ENCODE data around the gene SPAG16. TPM values are rescaled to one million over a fixed set of nuclear protein-coding genes. Genes with fewer than 3 reads are reported as not detected.

Gene SPAG16
- total and polyA plus RNA-seq, 3 experiments from 2014 or later, result 7.7 to 15.3 (median 8.2) TPM

DNA sequence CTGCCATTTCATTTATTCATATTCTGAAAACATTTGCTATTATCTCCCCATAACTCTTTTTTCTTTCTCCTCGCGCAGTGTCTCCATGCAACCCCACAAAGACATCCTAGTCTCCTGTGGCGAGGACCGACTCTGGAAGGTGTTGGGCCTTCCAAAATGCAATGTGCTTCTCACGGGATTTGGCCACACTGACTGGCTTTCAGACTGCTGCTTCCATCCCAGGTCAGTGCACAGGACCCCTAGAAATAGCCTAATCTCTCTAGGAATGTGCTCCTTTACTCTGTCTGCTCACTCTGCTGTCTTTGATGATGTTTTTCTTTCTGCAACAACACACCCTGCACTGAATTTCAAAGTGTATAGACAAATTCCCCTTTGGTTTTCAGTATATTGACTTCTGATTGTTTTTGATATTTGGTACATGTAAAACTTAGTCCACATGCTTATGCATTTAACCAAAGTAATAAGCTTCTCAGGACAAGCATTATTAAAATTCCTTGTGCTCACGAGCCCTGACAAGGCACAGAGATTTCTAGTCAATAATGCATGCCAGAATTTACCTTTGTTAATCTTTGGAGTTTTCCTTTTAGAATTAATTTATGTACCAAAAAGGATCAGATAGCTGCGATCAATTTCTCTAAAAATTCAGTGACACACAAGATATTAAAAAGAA is 578.3 kb downstream of the SPAG16 start:
- Histone ChIP-seq H3K27ac (ENCODE audit: low read depth, low read length) (no peak overlapping the region), H3K27me3 (ENCODE audit: insufficient read depth, low read length, poor library complexity, severe bottlenecking) (no peaks in the 10 kb centered on the region), H3K9me3 (ENCODE audit: low read length) (no peaks in the 10 kb centered on the region), H3K4me1 (ENCODE audit: insufficient read depth, low read length) (no peaks in the 10 kb centered on the region), H3K36me3 (ENCODE audit: insufficient read depth, low read length) (no peaks in the 10 kb centered on the region), H3K4me3 (ENCODE audit: low read length) (no peak overlapping the region)
- Mint-ChIP-seq H3K27me3 (no peaks in the 10 kb centered on the region), H3K9me3 (peaks cover 0 to 12% (median 0%) of the 10 kb centered on the region in 5 donors), H3K27ac (no peak overlapping the region), H3K4me3 (no peak overlapping the region), H3K4me1 (no peaks in the 10 kb centered on the region), H3K36me3 (no peaks in the 10 kb centered on the region)
- POLR2A ChIA-PET, result no interaction called here
- CTCF ChIA-PET, result no interaction called here
- no peak for DNase-seq

DNA sequence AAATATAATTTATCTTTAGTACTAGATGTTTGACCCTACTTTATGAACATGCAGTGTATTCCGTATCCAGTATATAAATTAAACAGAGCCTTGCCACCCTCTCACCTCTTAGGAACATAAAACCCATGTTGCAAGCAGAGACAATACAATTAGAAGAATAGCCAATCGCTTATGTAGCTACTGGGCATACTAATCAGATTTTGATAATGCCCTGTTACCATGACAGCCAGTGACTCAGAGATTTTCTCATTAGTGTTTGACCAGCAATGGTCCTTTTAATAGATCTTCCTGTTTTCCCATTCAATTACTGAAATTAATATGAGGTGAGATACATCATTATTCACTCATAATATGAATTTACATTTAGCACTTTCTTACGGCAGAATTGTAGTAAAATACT is 579.3 kb downstream of the SPAG16 start:
- Mint-ChIP-seq H3K4me3 (no peak overlapping the region), H3K27ac (no peak overlapping the region), H3K9me3 (peaks cover 0 to 9% (median 0%) of the 10 kb centered on the region in 5 donors), H3K36me3 (no peaks in the 10 kb centered on the region), H3K4me1 (no peaks in the 10 kb centered on the region), H3K27me3 (no peaks in the 10 kb centered on the region)
- ChIA-PET CTCF (no interaction called here), POLR2A (no interaction called here)
- H3K27me3 ChIP-seq (ENCODE audit: insufficient read depth, low read length, poor library complexity, severe bottlenecking), result no peaks in the 10 kb centered on the region
- no peaks in the 10 kb centered on the region for H3K9me3 ChIP-seq (ENCODE audit: low read length)
- no peak overlapping the region for H3K4me3 ChIP-seq (ENCODE audit: low read length)
- DNase-seq, result no peak
- H3K27ac ChIP-seq (ENCODE audit: low read depth, low read length), result no peak overlapping the region
- no peaks in the 10 kb centered on the region for H3K36me3 ChIP-seq (ENCODE audit: insufficient read depth, low read length)
- H3K4me1 ChIP-seq (ENCODE audit: insufficient read depth, low read length), result no peaks in the 10 kb centered on the region

DNA sequence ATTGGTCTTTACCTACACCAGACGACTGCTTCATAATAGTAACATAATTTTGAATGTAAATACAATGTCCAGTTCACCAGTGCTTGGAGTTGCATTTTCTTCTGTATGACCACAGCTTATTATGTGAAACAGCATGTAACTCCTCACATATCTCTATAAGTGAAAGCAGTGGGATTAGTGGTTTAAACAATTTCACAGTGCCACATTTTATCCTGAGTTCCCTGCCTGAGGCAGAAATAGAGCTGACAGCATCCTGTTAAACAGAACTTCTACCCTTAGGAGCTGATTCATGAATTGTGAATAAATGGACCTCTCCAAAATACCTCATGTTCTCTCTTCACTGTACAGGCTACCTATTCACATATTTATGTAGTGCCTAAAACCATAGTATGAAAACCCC is 584.3 kb downstream of the SPAG16 start:
- H3K27me3 Mint-ChIP-seq, result no peaks in the 10 kb centered on the region
- H3K27ac Mint-ChIP-seq, result no peak overlapping the region
- no peak overlapping the region for H3K4me3 Mint-ChIP-seq
- no peaks in the 10 kb centered on the region for H3K27me3 ChIP-seq (ENCODE audit: insufficient read depth, low read length, poor library complexity, severe bottlenecking)
- no peak overlapping the region for H3K27ac ChIP-seq (ENCODE audit: low read depth, low read length)
- POLR2A ChIA-PET, result no interaction called here
- H3K4me1 Mint-ChIP-seq, result no peaks in the 10 kb centered on the region
- no peak for DNase-seq
- H3K9me3 Mint-ChIP-seq, result peaks cover 0 to 9% (median 0%) of the 10 kb centered on the region in 5 donors
- H3K36me3 Mint-ChIP-seq, result no peaks in the 10 kb centered on the region
- H3K4me3 ChIP-seq (ENCODE audit: low read length), result no peak overlapping the region
- H3K36me3 ChIP-seq (ENCODE audit: insufficient read depth, low read length), result no peaks in the 10 kb centered on the region
- H3K9me3 ChIP-seq (ENCODE audit: low read length), result no peaks in the 10 kb centered on the region
- CTCF ChIA-PET, result no interaction called here
- H3K4me1 ChIP-seq (ENCODE audit: insufficient read depth, low read length), result no peaks in the 10 kb centered on the region

DNA sequence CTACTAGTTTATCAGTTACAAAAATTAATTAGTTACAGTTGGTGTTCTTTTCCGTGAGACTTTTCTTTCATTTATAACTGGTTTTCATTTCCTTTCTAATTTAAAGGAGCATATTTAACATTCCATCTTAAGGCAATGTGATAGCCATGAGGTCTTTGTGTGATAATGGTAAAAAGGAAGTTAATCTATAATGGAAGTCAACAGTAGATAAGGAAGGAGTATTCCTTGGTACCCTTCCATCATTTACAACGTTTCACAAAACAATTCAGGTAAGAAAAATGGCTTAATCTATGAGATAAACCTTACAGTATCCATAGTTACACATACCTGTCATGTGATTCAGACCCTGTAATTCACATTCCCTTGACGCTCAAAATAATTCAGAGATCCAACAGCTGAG is 601.2 kb downstream of the SPAG16 start:
- H3K4me3 ChIP-seq (ENCODE audit: low read length), result no peak overlapping the region
- H3K27me3 Mint-ChIP-seq, result no peaks in the 10 kb centered on the region
- H3K4me1 ChIP-seq (ENCODE audit: insufficient read depth, low read length), result no peaks in the 10 kb centered on the region
- peaks cover 0 to 10% (median 0%) of the 10 kb centered on the region in 5 donors for H3K9me3 Mint-ChIP-seq
- no peaks in the 10 kb centered on the region for H3K27me3 ChIP-seq (ENCODE audit: insufficient read depth, low read length, poor library complexity, severe bottlenecking)
- no peak overlapping the region for H3K27ac Mint-ChIP-seq
- no peak overlapping the region for H3K4me3 Mint-ChIP-seq
- no peaks in the 10 kb centered on the region for H3K4me1 Mint-ChIP-seq
- H3K36me3 ChIP-seq (ENCODE audit: insufficient read depth, low read length), result no peaks in the 10 kb centered on the region
- POLR2A ChIA-PET, result no interaction called here
- CTCF ChIA-PET, result no interaction called here
- H3K36me3 Mint-ChIP-seq, result no peaks in the 10 kb centered on the region
- H3K9me3 ChIP-seq (ENCODE audit: low read length), result no peaks in the 10 kb centered on the region
- DNase-seq, result no peak
- H3K27ac ChIP-seq (ENCODE audit: low read depth, low read length), result no peak overlapping the region

DNA sequence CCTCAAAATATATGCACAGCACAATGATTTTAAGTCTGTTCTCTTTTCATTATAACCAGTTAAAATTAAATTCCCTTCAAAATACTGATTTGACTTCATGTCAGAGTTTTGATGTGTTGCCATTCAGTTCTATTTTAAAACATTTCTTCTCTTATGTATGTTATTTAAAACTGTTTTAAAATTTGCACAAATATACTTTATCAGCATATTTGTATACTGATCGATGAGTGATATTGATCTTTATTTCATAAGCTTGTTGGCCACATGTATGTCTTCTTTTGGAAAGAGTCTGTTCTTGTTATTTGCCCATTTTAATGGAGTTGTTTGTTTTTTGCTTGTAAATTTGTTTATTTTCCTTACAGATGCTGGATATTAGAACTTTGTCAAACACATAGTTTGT is 630.2 kb downstream of the SPAG16 start:
- Mint-ChIP-seq H3K4me3 (no peak overlapping the region), H3K27me3 (no peaks in the 10 kb centered on the region), H3K9me3 (peaks cover 4 to 24% (median 10%) of the 10 kb centered on the region in 5 donors), H3K27ac (no peak overlapping the region), H3K4me1 (no peaks in the 10 kb centered on the region), H3K36me3 (peaks cover 0 to under 1% (median 0%) of the 10 kb centered on the region in 3 donors)
- CTCF ChIA-PET, result no interaction called here
- Histone ChIP-seq H3K9me3 (ENCODE audit: low read length) (no peaks in the 10 kb centered on the region), H3K27me3 (ENCODE audit: insufficient read depth, low read length, poor library complexity, severe bottlenecking) (no peaks in the 10 kb centered on the region), H3K4me3 (ENCODE audit: low read length) (no peak overlapping the region), H3K27ac (ENCODE audit: low read depth, low read length) (no peak overlapping the region), H3K36me3 (ENCODE audit: insufficient read depth, low read length) (no peaks in the 10 kb centered on the region), H3K4me1 (ENCODE audit: insufficient read depth, low read length) (no peaks in the 10 kb centered on the region)
- POLR2A ChIA-PET, result no interaction called here
- no peak for DNase-seq

DNA sequence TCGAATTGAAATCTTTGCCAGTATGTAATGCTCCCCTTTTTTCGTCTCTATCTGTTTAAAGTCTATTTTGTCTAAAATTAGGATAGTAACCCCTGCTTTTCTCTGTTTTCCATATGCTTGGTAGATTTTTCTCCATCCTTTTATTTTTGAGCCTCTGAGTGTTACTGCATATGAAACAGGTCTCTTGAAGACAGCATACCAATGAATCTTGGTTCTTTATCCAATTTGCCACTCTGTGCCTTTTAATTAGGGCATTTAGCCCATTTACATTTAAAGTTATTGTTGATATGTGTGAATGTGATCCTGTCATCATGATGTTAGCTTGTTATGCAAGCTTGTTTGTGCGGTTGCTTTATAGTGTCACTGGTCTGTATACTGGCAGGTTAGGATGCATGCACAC is 635.8 kb downstream of the SPAG16 start:
- Mint-ChIP-seq H3K4me3 (no peak overlapping the region), H3K4me1 (no peaks in the 10 kb centered on the region), H3K36me3 (peaks cover 0 to 2% (median 0%) of the 10 kb centered on the region in 3 donors), H3K27me3 (peaks cover 0 to 1% of the 10 kb centered on the region in 2 donors), H3K9me3 (peaks cover 7 to 31% (median 28%) of the 10 kb centered on the region in 5 donors), H3K27ac (no peak overlapping the region)
- Histone ChIP-seq H3K4me1 (ENCODE audit: insufficient read depth, low read length) (no peaks in the 10 kb centered on the region), H3K4me3 (ENCODE audit: low read length) (no peak overlapping the region), H3K27ac (ENCODE audit: low read depth, low read length) (no peak overlapping the region), H3K27me3 (ENCODE audit: insufficient read depth, low read length, poor library complexity, severe bottlenecking) (no peaks in the 10 kb centered on the region), H3K9me3 (ENCODE audit: low read length) (no peaks in the 10 kb centered on the region), H3K36me3 (ENCODE audit: insufficient read depth, low read length) (no peaks in the 10 kb centered on the region)
- POLR2A ChIA-PET, result no interaction called here
- DNase-seq, result no peak
- CTCF ChIA-PET, result no interaction called here

DNA sequence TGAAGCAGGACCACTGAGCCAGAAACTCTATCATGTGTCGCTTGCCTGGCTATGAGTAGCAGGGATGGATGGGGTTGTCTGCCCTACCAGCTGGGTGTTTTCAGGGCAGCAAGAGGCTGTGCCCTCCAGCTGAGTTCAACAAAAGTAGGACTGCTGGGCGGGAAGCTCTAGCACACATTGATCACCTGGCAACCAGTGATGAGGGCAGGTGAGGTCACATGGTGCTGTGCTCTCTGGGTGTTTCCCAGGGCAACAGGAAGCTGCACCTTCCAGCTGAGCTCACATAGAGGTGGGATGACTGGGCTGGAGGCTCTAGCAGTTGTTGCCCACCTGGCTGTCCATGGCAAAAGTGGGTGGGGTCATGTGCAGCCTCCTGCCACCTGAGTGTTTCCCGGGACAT is 639.3 kb downstream of the SPAG16 start:
- CTCF ChIA-PET, result no interaction called here
- no peaks in the 10 kb centered on the region for H3K4me1 ChIP-seq (ENCODE audit: insufficient read depth, low read length)
- peaks cover 7 to 23% (median 19%) of the 10 kb centered on the region in 5 donors for H3K9me3 Mint-ChIP-seq
- DNase-seq, result no peak
- no peaks in the 10 kb centered on the region for H3K27me3 ChIP-seq (ENCODE audit: insufficient read depth, low read length, poor library complexity, severe bottlenecking)
- no peak overlapping the region for H3K27ac ChIP-seq (ENCODE audit: low read depth, low read length)
- no peak overlapping the region for H3K4me3 Mint-ChIP-seq
- peaks cover 0 to 2% (median 0%) of the 10 kb centered on the region in 3 donors for H3K36me3 Mint-ChIP-seq
- no peak overlapping the region for H3K4me3 ChIP-seq (ENCODE audit: low read length)
- H3K4me1 Mint-ChIP-seq, result no peaks in the 10 kb centered on the region
- peaks cover 0 to 1% of the 10 kb centered on the region in 2 donors for H3K27me3 Mint-ChIP-seq
- H3K9me3 ChIP-seq (ENCODE audit: low read length), result no peaks in the 10 kb centered on the region
- POLR2A ChIA-PET, result no interaction called here
- H3K36me3 ChIP-seq (ENCODE audit: insufficient read depth, low read length), result no peaks in the 10 kb centered on the region
- H3K27ac Mint-ChIP-seq, result peak overlapping the region in 1 of 8 donors; percentile 34

DNA sequence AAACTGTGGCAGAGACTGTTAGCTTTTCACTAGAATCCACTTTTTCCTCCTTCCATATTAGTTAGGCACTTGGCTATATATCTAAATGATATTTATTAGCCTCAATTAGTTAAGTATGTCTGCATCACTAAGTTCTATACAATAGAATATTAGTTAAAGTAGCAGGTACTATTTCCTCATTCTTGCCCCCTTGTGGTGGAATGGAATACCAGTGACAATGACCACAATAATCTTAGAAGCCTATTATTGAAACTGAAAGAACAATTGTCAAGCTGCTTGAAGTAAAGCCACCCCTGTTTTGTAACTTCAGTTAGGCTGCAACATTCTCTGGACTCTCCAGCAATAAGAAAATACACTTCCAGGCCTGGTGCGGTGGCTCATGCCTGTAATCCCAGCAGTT is 650.3 kb downstream of the SPAG16 start:
- H3K27ac ChIP-seq (ENCODE audit: low read depth, low read length), result no peak overlapping the region
- no peak overlapping the region for H3K4me3 ChIP-seq (ENCODE audit: low read length)
- Mint-ChIP-seq H3K27me3 (peaks cover 0 to 3% of the 10 kb centered on the region in 2 donors), H3K4me1 (no peaks in the 10 kb centered on the region), H3K27ac (no peak overlapping the region), H3K9me3 (peaks cover 0 to 3% (median 0%) of the 10 kb centered on the region in 5 donors), H3K36me3 (no peaks in the 10 kb centered on the region), H3K4me3 (no peak overlapping the region)
- ChIA-PET POLR2A (no interaction called here), CTCF (interaction anchor here (1.2 kb wide), 1 partner anchor 683 kb away, joined by 3 read pairs; no protein-coding TSS in a partner anchor)
- H3K27me3 ChIP-seq (ENCODE audit: insufficient read depth, low read length, poor library complexity, severe bottlenecking), result no peaks in the 10 kb centered on the region
- no peaks in the 10 kb centered on the region for H3K4me1 ChIP-seq (ENCODE audit: insufficient read depth, low read length)
- DNase-seq, result peak in 2 of 5 donors; percentile 2 to 17
- no peaks in the 10 kb centered on the region for H3K36me3 ChIP-seq (ENCODE audit: insufficient read depth, low read length)
- H3K9me3 ChIP-seq (ENCODE audit: low read length), result no peaks in the 10 kb centered on the region

All from CD8-positive, alpha-beta memory T cell (primary cell).